GM19035 (cell line): ENCODE data around the gene PSMA2.
"Not testable (repeated sequence)": the region's sequence is repeated elsewhere in the genome, so short reads cannot be mapped to it uniquely, and the experiment has no call there.

Experiments used
- ATAC-seq: cut with Tn5 transposase; IDR thresholded peaks from one replicate; pipeline ENCODE4 v1.9.1; 2021; ENCODE audit not compliant: unreplicated experiment

PSMA2 gene

GRCh38 chr7:42907316-42907715, 24.7 kb downstream of the PSMA2 start:
- no peak for ATAC-seq

- no peak for ATAC-seq
These were observed 25.8 kb downstream of the PSMA2 start for GRCh38 chr7:42906181-42906580.

DNA sequence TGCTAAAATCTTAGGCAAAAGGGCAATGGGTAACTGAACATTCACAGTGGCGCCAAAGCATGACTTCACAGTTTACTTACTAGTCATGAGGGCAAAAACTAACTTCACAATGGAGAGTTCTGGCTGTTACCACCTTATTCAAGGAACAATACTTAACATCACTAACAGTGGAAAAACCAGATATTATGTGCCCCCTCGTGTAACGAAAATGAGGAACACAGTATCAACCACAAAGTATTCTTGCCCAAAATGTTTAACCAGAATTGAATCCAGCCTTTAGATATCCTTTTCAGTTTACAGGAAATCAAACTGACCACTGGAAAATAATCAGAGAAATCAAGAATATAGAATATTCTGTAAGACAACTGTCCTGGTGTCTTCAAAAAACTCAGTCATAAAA, 29.6 kb downstream of the PSMA2 start:
- no peak for ATAC-seq

GRCh38 chr7:42900842-42901241, 31.1 kb downstream of the PSMA2 start:
- ATAC-seq, result no peak

DNA sequence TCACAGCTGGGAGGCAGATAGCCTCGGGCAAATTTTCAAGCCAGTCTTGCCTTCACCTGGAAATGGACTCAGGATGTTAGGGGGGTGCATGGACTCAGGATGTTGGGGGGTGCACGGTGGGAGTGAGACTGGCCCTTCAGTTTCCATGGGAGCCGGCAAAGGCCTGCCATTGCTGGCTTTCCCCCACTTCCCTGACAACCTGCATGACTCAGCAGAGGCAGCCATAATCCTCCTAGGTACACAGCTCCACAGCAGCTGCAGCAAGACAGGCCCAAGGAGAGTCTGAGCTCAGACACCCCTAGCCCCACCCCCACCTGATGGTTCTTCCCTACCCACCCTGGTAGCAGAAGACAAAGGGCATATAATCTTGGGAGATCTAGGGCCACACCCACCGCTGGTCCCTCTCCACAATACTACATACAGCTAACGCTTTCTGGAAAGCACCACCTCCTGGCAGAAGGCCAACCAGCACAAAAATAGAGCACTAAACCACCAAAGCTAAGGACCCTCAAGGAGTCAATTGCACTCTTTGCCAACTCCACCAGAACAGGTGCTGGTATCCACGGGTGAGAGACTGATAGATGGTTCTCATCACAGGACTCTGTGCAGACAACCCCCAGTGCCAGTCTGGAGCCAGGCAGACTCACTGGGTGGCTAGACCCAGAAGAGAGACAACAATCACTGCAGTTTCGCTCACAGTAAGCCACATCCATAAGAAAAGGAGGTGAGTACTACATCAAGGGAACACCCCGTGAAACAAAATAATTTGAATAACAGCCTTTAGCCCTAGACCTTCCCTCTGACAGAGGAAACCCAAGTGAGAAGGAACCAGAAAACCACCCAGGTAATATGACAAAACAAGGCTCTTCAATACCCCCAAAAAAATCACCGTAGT, 38.4 kb downstream of the PSMA2 start:
- ATAC-seq, result no peak

DNA sequence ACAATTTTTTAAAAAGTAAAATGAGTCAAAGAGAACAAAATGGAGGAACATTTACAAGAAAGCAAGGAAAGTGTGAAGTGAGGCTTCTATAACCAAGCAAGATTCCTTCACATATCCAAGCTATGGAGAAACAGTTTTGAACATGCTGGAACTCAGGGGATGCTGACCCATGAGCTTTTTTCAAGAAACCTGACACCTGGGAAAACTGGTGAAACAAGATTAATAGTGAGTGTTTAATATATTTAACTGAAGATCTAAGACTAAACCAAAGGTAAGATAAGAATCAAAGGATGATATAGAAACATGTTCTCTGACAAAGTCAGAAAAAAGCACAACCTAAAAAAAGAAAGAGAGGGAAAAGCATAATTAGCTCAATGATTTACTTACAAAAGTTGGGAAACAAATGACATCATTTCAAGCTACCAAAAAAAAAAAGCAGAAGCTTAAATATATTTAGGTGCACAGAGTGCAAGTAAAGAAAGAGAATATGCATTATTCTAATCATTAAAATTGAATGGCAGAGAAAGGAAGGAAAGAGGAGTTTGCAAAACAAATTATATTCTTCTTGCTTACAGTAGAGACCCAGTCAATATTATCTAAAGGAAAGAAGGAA, 45.0 kb downstream of the PSMA2 start:
- no peak for ATAC-seq

DNA sequence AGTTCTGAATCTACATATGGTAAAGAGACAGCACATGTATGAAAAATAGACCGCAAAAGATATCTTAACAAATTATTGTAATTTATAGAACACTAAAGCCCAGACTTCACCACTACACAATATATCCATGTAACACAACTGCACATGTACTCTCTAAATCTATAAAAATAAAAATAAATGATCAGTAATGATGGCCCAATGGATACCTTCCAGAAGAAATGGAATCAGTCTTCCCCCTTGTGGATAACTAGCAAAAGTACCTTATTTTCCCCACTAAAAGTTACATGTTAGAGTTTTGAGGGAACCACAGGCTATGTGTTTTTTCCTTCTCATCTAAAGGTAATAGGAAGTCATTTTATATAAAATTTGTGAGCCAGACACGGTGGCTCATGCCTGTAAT, 45.8 kb downstream of the PSMA2 start:
- no peak for ATAC-seq

GRCh38 chr7:42885183-42885582, 46.8 kb downstream of the PSMA2 start:
- ATAC-seq, result not testable (repeated sequence)

DNA sequence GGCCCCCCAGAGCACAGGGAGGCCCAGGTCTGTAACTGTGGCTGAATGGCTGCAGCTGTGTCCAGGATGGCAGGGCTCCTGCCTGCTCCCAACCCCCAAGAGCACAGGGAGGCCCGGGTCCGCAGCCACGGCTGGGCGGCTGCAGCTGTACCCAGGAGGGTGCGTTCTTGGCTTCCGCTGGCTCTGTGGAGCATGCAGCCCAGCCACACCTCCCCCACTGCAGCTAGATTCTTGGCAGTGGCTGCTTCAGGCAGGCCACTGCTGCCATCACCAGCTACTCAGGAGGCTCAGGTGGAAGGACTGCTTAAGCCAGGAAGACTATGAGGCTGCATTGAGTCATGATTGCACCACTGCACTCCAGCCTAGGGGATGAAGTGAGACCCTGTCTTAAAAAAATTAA, 48.0 kb downstream of the PSMA2 start:
- ATAC-seq, result no peak

DNA sequence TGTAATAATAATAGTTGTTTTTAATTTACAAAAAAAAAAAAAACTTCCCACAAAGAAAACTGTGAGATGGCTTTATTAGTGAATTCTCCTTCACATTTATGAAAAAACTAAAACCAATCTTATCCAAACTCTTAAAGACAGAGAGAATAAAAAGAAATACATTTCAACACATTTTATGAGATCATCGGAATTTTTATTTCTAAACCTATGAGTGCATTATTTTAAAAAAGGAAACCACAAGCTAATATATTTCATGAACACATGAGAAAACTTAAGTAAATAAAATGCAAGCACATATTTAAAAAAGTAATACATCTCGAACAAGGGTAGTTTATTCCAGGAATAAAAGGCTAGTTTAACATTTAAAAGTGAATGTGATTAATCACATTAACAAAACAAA, 51.6 kb downstream of the PSMA2 start:
- ATAC-seq, result no peak

GRCh38 chr7:42878303-42878702, 53.7 kb downstream of the PSMA2 start:
- ATAC-seq, result no peak

DNA sequence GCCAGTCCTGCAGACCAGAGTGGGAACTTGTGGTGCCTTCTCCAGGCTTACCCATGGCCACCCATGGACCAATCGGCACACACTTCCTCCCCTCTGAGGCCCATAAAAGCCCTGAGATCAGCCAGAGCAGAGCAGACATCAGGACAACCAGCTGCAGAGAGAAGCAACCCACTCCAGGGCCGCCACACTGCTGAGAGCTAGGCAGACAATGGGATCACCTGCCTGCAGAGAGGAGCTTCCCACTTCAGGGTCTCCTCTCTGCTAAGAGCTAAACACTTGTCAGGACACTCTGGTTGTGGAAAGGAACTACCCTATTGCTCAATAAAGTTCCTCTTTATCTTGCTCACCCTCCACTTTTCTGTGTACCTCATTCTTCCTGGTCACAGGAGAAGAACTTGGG, 54.1 kb downstream of the PSMA2 start:
- ATAC-seq, result no peak

GRCh38 chr7:42876182-42877068, 55.5 kb downstream of the PSMA2 start:
- no peak for ATAC-seq

DNA sequence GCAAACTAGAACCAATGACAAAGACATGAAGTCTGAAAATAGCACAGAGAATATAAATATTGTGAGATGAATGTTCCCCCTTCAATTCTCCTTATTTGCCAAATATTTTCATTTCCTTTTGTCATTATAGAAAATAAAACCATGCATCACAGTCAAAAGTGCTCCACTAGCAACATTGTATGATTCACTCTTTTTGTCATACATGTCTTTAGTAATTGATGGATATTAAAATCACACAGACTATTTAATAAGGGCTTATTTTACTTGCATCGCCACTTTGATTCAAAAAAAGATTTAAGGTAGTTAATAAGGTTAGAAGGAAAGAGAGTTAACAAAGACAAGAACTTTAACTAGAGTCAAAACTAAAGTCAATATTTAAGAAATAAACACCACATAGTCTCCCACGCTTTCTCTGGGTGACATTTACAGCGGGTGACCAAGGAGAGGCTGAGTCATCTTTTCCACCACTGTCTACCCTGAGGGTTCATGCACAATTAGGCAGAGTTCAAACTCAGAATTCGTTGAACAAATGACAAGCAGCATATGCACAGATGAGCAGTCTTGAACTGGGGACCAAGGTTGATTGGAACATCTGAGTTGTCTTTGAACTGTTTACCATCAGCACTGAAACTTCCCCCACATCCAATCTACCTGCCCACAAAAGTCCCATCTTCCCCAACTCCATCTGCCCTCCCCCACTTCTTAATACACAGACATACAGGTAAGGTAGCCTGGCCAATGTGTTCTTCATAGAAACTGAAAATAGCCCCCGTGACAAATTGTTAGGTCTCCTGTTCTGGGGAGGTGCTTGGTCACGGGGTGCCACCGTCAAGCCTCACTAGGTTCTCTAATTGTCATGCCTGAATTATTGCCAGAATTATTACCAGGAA, 62.6 kb downstream of the PSMA2 start:
- ATAC-seq, result peak; percentile 97

- no peak for ATAC-seq
These were observed 63.5 kb downstream of the PSMA2 start for GRCh38 chr7:42868480-42868879.
